Fibroblast of lung (primary cell): Measurements from ENCODE around the gene ZNF805.

Experiments
- EZH2 ChIP-seq: IDR thresholded peaks from 2 replicates; pipeline ENCODE4 v1.5.1; 2012; ENCODE audit warnings: low read length, control low read depth, mild to moderate bottlenecking; ENCODE audit errors: missing control alignments
- TF ChIP-seq, protein P1 (sequence below), 2 donors: IDR thresholded peaks in 1 of 2; conservative IDR thresholded peaks in 1 of 2; 1 replicate in 1 of 2; 2 replicates in 1 of 2; pipeline ENCODE4 v1.5.1; 2011 to 2012; ENCODE audit warnings: low read length in 2 of 2, control low read depth in 1 of 2, inconsistent platforms in 1 of 2, low read depth in 1 of 2, mild to moderate bottlenecking in 1 of 2

GRCh38 chr19:57244513-57244912 is 4.1 kb downstream of the ZNF805 start:
- TF ChIP-seq, protein P1, sequence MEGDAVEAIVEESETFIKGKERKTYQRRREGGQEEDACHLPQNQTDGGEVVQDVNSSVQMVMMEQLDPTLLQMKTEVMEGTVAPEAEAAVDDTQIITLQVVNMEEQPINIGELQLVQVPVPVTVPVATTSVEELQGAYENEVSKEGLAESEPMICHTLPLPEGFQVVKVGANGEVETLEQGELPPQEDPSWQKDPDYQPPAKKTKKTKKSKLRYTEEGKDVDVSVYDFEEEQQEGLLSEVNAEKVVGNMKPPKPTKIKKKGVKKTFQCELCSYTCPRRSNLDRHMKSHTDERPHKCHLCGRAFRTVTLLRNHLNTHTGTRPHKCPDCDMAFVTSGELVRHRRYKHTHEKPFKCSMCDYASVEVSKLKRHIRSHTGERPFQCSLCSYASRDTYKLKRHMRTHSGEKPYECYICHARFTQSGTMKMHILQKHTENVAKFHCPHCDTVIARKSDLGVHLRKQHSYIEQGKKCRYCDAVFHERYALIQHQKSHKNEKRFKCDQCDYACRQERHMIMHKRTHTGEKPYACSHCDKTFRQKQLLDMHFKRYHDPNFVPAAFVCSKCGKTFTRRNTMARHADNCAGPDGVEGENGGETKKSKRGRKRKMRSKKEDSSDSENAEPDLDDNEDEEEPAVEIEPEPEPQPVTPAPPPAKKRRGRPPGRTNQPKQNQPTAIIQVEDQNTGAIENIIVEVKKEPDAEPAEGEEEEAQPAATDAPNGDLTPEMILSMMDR (conservative IDR thresholded peaks at IDR 0.05 in 1 of 2, IDR thresholded peaks at IDR 0.05 in 1 of 2; ENCODE audit: low read depth in 1 of 2, low read length in 2 of 2): no peak
- no peak for TF ChIP-seq EZH2
